Cerebellar cortex (tissue), 1 donor: ENCODE measurements around the gene OR7C1.
"Not testable (repeated sequence)": the region's sequence is repeated elsewhere in the genome, so short reads cannot be mapped to it uniquely, and the experiment has no call there.

Experiments used
- DNase-seq: peaks from one replicate; pipeline ENCODE4 v3.0.0-alpha.2; 2015; ENCODE audit warnings: low spot score

OR7C1 gene

GRCh38 chr19:14835011-14835410, at the start of gene OR7C1, which contains the start of gene OR7A5:
Gene OR7C1, minus strand, starts transcription at chr19:14835185. Its CDS starts 35,049 bp downstream, at chr19:14800136.
Gene OR7A5, minus strand, starts transcription at chr19:14835185. Its CDS starts 6,944 bp downstream, at chr19:14828241.
- DNase-seq: no peak

GRCh38 chr19:14871619-14872230, 36.7 kb upstream of the OR7C1 start:
- peak; percentile 35 for DNase-seq

GRCh38 chr19:14868497-14868896, 33.5 kb upstream of the OR7C1 start:
- DNase-seq: no peak

GRCh38 chr19:14848822-14849221, 13.8 kb upstream of the OR7C1 start, which contains the start of gene OR7A10:
Gene OR7A10, minus strand, starts transcription at chr19:14848922. Its CDS starts 7,045 bp downstream, at chr19:14841877.
- DNase-seq: no peak

GRCh38 chr19:14843578-14843977, 8.6 kb upstream of the OR7C1 start:
- DNase-seq: no peak

- DNase-seq: no peak
Observed at GRCh38 chr19:14843169-14843568, 8.2 kb upstream of the OR7C1 start.

GRCh38 chr19:14840206-14840605, 5.2 kb upstream of the OR7C1 start:
- no peak for DNase-seq

- DNase-seq: no peak
Observed at GRCh38 chr19:14837391-14837790, 2.4 kb upstream of the OR7C1 start.

- no peak for DNase-seq
Observed at GRCh38 chr19:14830702-14831101, 4.3 kb downstream of the OR7C1 start.

- no peak for DNase-seq
Observed at GRCh38 chr19:14826006-14826405, 9.0 kb downstream of the OR7C1 start.

GRCh38 chr19:14821937-14822336, 13.0 kb downstream of the OR7C1 start:
- DNase-seq: no peak

GRCh38 chr19:14818588-14818987, 16.4 kb downstream of the OR7C1 start:
- DNase-seq: no peak

GRCh38 chr19:14817052-14817451, 17.9 kb downstream of the OR7C1 start:
- DNase-seq: no peak

GRCh38 chr19:14814982-14815652, 19.9 kb downstream of the OR7C1 start:
- DNase-seq: no peak

- DNase-seq: no peak
Observed at GRCh38 chr19:14809272-14810057, 25.5 kb downstream of the OR7C1 start.

- DNase-seq: no peak
Observed at GRCh38 chr19:14804765-14805164, 30.2 kb downstream of the OR7C1 start.

GRCh38 chr19:14798760-14799159, 36.2 kb downstream of the OR7C1 start:
- no peak for DNase-seq

- DNase-seq: no peak
Observed at GRCh38 chr19:14796021-14796420, 39.0 kb downstream of the OR7C1 start.

GRCh38 chr19:14795078-14795721, 39.8 kb downstream of the OR7C1 start:
- no peak for DNase-seq

- not testable (repeated sequence) for DNase-seq
Observed at GRCh38 chr19:14792250-14792649, 42.7 kb downstream of the OR7C1 start.

- no peak for DNase-seq
Observed at GRCh38 chr19:14786421-14786851, 48.5 kb downstream of the OR7C1 start.

GRCh38 chr19:14785102-14785793, 49.7 kb downstream of the OR7C1 start:
- DNase-seq: not testable (repeated sequence)
